ENCODE data around the gene PTPN22.

Gene PTPN22

DNA sequence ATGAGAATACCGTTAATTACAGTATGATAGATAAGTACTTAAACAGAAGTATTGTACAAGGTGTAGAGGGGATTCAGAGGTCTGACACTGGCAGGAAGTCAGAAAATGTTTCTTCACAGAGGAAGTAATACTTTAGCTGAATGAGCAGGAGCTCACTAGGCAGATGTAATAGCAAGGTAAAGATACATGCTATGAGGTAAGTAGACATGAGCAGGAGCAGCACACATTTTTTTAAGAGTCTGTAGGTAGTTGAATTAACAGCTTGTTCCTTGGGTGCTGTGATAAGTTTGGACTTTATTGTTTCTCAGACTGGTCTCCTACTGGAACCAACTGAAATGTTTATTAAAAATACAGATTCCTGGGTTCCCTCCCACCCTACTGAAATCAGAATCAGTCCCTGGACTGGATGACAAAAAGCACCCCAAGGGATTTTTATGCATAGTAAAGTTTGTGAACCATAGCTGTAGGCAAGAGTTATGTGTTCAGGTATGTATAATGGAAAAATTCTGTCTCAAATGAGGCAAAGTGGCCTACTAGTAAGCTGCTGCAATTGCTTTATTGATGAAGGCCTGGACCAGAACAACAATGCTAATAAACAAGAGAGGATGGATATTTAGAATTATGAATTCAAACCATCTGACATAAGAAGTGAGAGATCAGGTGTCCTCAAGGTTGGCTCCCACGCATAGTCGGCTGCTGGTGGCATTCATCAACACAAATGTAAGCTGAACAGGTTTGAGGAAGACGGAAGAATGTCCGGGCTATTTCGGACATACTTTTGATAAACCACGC lies 32.2 kb upstream of the PTPN22 start:
- Histone ChIP-seq H3K36me3 (ENCODE audit: control insufficient read depth, insufficient read depth, low read length) (peaks cover 3% of the 10 kb centered on the region), H3K9ac (ENCODE audit: low read depth, low read length) (no peak overlapping the region), H3K4me3 (ENCODE audit: low read depth, low read length) (peak overlapping the region; percentile 89), H3K9me3 (ENCODE audit: control insufficient read depth, insufficient read depth, low read length) (no peaks in the 10 kb centered on the region), H3K27me3 (ENCODE audit: control insufficient read depth, insufficient read depth, low read length) (no peaks in the 10 kb centered on the region), H3K4me1 (ENCODE audit: control insufficient read depth, insufficient read depth, low read length) (no peaks in the 10 kb centered on the region)

DNA sequence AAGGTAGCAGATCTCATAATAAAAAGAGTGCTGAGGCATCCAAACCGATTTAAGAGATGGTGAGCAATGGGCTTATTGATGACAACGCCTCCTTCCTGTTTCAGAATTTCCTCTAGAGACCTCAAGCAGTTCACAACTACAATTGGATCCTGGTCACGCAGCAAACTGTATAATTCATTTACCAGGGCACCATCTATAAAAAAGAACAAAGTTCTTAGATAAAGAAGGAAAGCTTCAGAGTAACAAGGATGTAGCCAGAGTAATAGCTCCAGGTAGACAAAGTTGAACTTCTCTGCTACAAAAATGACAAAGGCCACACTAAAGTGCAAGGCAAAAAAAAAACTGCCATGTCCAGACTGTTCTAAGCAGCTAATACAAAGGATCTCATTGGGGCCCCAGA lies 29.7 kb upstream of the PTPN22 start:
- Histone ChIP-seq H3K9ac (ENCODE audit: low read depth, low read length) (no peak overlapping the region), H3K4me1 (ENCODE audit: control insufficient read depth, insufficient read depth, low read length) (no peaks in the 10 kb centered on the region), H3K4me3 (ENCODE audit: low read depth, low read length) (no peak overlapping the region), H3K27me3 (ENCODE audit: control insufficient read depth, insufficient read depth, low read length) (no peaks in the 10 kb centered on the region), H3K36me3 (ENCODE audit: control insufficient read depth, insufficient read depth, low read length) (peaks cover 8% of the 10 kb centered on the region), H3K9me3 (ENCODE audit: control insufficient read depth, insufficient read depth, low read length) (no peaks in the 10 kb centered on the region)

DNA sequence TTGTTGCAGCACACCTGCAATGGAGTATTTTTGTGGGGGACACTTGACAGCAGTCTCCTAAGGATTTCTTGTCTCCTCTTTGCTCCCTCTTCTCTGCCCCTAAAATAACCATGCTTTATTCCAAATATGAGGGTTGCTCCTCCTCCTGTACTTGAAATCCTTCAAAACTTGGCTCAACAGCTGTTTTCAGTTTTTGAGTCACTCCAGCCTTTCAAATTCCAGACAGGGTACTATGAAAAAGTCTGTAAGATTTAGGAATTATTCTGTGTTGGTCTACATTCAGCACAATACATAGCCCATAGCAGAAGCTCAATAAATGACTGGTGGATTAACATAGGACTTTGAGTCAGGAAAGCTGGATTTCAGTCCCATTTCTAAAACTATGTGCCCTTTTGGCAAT lies 27.6 kb upstream of the PTPN22 start:
- Histone ChIP-seq H3K9ac (ENCODE audit: low read depth, low read length) (no peak overlapping the region), H3K36me3 (ENCODE audit: control insufficient read depth, insufficient read depth, low read length) (peaks cover 8% of the 10 kb centered on the region), H3K4me1 (ENCODE audit: control insufficient read depth, insufficient read depth, low read length) (no peaks in the 10 kb centered on the region), H3K9me3 (ENCODE audit: control insufficient read depth, insufficient read depth, low read length) (no peaks in the 10 kb centered on the region), H3K27me3 (ENCODE audit: control insufficient read depth, insufficient read depth, low read length) (no peaks in the 10 kb centered on the region), H3K4me3 (ENCODE audit: low read depth, low read length) (no peak overlapping the region)

DNA sequence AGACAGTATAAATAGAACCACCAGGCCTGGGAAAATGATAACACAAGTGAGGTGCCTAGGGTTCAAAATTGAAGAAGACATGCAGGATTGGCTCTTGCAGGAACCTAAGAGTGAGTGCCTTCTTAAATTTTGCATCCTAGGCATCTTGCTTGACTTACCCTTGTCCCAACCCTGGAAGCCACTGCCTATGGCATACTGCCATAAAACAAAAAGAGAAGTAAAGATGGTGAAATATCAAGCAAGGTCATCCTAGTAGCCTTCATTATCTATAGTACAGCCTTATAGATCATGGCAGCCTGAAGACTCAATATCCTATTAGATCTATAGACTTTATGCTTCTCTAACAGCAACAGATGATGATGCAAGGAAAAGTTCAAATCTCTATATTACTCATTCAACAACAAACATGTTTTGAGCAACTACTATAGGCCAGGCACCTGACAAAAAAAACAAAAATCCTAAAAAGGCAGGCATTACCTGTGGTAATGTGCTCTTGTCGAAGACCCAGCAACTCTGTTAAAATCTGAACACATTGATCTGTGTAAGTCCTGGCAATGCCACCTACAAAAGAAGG lies 26.8 kb upstream of the PTPN22 start:
- Histone ChIP-seq H3K9me3 (ENCODE audit: control insufficient read depth, insufficient read depth, low read length) (no peaks in the 10 kb centered on the region), H3K9ac (ENCODE audit: low read depth, low read length) (no peak overlapping the region), H3K4me3 (ENCODE audit: low read depth, low read length) (no peak overlapping the region), H3K27me3 (ENCODE audit: control insufficient read depth, insufficient read depth, low read length) (no peaks in the 10 kb centered on the region), H3K4me1 (ENCODE audit: control insufficient read depth, insufficient read depth, low read length) (no peaks in the 10 kb centered on the region), H3K36me3 (ENCODE audit: control insufficient read depth, insufficient read depth, low read length) (peaks cover 8% of the 10 kb centered on the region)

DNA sequence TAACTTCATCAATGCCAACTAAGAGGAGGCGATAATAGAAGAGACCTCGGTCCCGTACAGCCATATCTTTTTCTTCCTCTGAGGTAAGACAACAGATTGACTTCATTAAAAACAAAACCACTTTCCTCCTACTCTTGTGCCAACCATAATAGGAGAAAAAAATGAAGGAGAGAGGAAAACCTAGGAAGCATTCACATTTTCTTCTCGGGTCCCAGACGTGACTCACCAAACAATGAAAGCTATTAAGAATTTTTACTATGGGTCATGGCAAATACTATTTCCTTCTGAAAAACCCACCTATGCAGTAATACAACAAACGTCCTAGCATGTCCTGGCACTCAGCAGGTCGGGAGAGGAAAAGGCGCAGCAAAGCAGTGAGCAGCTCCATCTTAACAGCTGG lies 24.4 kb upstream of the PTPN22 start:
- no peaks in the 10 kb centered on the region for H3K9me3 ChIP-seq (ENCODE audit: control insufficient read depth, insufficient read depth, low read length)
- no peak overlapping the region for H3K4me3 ChIP-seq (ENCODE audit: low read depth, low read length)
- no peaks in the 10 kb centered on the region for H3K27me3 ChIP-seq (ENCODE audit: control insufficient read depth, insufficient read depth, low read length)
- peaks cover 5% of the 10 kb centered on the region for H3K36me3 ChIP-seq (ENCODE audit: control insufficient read depth, insufficient read depth, low read length)
- no peak overlapping the region for H3K9ac ChIP-seq (ENCODE audit: low read depth, low read length)
- H3K4me1 ChIP-seq (ENCODE audit: control insufficient read depth, insufficient read depth, low read length), result no peaks in the 10 kb centered on the region

DNA sequence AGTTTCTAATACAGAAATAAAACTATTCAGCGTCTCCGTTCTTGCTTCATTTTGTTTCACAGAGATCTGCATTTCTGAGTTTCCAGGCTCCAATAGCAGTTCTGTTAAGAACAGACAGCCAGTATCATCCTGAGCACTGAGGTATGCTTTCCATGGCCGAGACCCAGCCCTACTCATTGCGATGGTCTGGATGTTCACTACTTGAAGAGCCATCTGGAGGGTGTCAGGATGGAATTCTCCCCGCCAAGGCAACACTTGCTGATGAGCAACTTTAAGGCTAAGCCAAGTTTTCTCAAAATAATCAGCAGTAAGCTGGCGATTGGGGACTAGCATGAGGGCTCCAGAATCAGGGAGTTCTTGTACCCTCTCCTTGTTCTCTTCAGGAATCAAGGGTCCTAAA lies 23.6 kb upstream of the PTPN22 start:
- no peak overlapping the region for H3K9ac ChIP-seq (ENCODE audit: low read depth, low read length)
- H3K27me3 ChIP-seq (ENCODE audit: control insufficient read depth, insufficient read depth, low read length), result no peaks in the 10 kb centered on the region
- peaks cover 5% of the 10 kb centered on the region for H3K36me3 ChIP-seq (ENCODE audit: control insufficient read depth, insufficient read depth, low read length)
- H3K9me3 ChIP-seq (ENCODE audit: control insufficient read depth, insufficient read depth, low read length), result no peaks in the 10 kb centered on the region
- no peak overlapping the region for H3K4me3 ChIP-seq (ENCODE audit: low read depth, low read length)
- H3K4me1 ChIP-seq (ENCODE audit: control insufficient read depth, insufficient read depth, low read length), result no peaks in the 10 kb centered on the region

DNA sequence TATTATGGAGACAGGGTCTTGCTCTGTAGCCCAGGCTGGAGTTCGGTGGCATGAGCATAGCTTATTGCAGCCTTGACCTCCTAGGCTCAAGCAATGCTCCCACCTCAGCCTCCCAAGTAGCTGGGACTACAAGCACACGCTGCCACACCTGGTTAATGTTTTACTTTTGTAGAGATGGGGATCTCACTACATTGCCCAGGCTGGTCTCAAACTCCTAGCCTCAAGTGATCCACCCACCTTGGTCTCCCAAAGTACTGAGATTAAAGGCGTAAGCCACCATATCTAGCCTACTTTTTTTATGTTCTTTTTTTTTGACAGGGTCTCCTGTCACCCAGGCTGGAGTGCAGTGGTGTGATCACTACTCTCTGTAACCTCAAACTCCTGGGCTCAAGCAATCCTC lies 21.8 kb upstream of the PTPN22 start:
- Histone ChIP-seq H3K9ac (ENCODE audit: low read depth, low read length) (no peak overlapping the region), H3K4me1 (ENCODE audit: control insufficient read depth, insufficient read depth, low read length) (no peaks in the 10 kb centered on the region), H3K27me3 (ENCODE audit: control insufficient read depth, insufficient read depth, low read length) (no peaks in the 10 kb centered on the region), H3K36me3 (ENCODE audit: control insufficient read depth, insufficient read depth, low read length) (peaks cover 5% of the 10 kb centered on the region), H3K4me3 (ENCODE audit: low read depth, low read length) (no peak overlapping the region), H3K9me3 (ENCODE audit: control insufficient read depth, insufficient read depth, low read length) (no peaks in the 10 kb centered on the region)

DNA sequence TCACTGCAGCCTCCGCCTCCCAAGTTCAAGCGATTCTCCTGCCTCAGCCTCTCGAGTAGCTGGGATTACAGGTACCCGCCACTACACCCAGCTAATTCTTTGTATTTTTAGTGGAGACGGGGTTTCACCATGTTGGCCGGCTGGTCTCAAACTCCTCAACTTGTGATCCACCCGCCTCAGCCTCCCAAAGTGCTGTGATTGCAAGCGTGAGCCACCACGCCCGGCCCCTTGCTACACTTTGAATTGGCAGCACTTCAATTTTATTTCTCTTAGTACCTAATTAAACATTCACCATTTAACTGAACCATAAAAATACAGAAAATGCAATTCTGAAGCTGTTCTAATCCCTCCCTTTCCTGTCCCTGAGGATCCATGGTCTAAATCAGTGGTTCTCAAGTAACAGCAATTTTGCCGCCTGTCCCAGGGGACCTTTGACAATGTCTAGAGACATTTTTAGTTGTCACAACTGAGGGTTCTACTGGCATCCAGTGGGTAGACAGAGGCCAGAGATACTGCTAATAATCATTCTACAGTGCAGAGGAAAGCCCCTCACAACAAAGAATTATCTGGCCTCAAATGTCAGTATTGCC lies 20.2 kb upstream of the PTPN22 start:
- no peak overlapping the region for H3K4me3 ChIP-seq (ENCODE audit: low read depth, low read length)
- H3K9me3 ChIP-seq (ENCODE audit: control insufficient read depth, insufficient read depth, low read length), result no peaks in the 10 kb centered on the region
- no peaks in the 10 kb centered on the region for H3K4me1 ChIP-seq (ENCODE audit: control insufficient read depth, insufficient read depth, low read length)
- no peaks in the 10 kb centered on the region for H3K36me3 ChIP-seq (ENCODE audit: control insufficient read depth, insufficient read depth, low read length)
- H3K9ac ChIP-seq (ENCODE audit: low read depth, low read length), result no peak overlapping the region
- no peaks in the 10 kb centered on the region for H3K27me3 ChIP-seq (ENCODE audit: control insufficient read depth, insufficient read depth, low read length)

DNA sequence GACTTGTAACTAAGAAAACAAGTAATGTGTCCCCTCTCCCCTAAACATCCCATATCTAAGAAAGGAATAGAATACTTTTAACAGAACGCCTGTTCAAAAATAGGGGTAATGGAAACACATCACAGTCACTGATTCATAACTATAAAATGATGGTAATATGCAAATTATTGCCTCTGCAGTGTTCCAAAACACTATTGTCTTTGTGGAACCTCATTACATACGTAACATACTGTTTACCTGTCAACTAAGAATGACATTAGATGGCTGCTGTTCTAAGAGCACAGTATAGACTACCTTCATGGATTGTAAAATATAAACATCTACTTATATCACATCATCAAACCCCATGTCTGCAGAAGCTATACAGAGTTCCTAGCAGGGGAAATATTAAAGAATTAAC lies 19.3 kb upstream of the PTPN22 start:
- Histone ChIP-seq H3K4me1 (ENCODE audit: control insufficient read depth, insufficient read depth, low read length) (no peaks in the 10 kb centered on the region), H3K9me3 (ENCODE audit: control insufficient read depth, insufficient read depth, low read length) (no peaks in the 10 kb centered on the region), H3K27me3 (ENCODE audit: control insufficient read depth, insufficient read depth, low read length) (no peaks in the 10 kb centered on the region), H3K9ac (ENCODE audit: low read depth, low read length) (no peak overlapping the region), H3K36me3 (ENCODE audit: control insufficient read depth, insufficient read depth, low read length) (no peaks in the 10 kb centered on the region), H3K4me3 (ENCODE audit: low read depth, low read length) (no peak overlapping the region)

DNA sequence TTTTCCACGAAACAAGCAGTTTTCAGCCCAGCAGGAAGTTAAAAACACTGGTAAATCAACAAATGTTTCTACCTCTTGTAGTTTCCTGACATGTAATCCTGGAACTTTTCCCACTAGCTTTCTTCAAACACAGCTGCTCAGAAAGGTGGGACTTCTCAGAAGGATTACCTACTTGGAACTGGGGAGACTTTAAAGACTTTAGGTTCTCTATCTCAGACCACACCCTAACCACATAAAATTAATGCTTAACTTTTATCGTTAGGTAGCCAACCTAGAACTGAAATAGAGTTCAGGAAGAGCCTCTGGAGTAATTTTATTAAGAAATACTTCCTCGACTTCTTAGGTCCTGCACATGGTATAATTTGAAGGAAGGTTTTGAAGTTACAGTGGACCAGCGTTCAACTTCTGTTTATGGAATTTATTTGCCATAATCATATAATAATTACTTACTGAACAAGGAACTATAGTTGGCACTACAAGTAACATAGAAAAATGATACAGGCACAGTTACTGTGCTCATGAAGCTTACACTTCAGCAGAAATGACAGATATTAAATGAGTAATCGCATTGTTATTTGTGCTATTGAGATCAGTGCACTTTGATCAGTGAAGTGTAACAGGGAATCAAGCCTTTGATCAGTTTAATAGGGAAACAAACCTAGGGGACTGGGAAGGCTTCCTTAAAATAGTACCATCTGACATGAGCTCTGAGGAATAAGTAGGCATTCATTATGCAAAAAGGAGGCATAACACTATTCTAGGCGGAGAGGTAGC lies 16.1 kb upstream of the PTPN22 start, which contains the start of gene BCL2L15:
TSS of gene BCL2L15 (minus strand) at position 180 of the 774 bp plus-strand sequence. CDS start 206 bp downstream, outside the sequence.
- no peaks in the 10 kb centered on the region for H3K4me1 ChIP-seq (ENCODE audit: control insufficient read depth, insufficient read depth, low read length)
- H3K27me3 ChIP-seq (ENCODE audit: control insufficient read depth, insufficient read depth, low read length), result no peaks in the 10 kb centered on the region
- H3K9ac ChIP-seq (ENCODE audit: low read depth, low read length), result no peak within 1 kb of the TSS
- H3K9me3 ChIP-seq (ENCODE audit: control insufficient read depth, insufficient read depth, low read length), result no peaks in the 10 kb centered on the region
- H3K4me3 ChIP-seq (ENCODE audit: low read depth, low read length), result no peak within 1 kb of the TSS
- H3K36me3 ChIP-seq (ENCODE audit: control insufficient read depth, insufficient read depth, low read length), result no peaks in the 10 kb centered on the region

DNA sequence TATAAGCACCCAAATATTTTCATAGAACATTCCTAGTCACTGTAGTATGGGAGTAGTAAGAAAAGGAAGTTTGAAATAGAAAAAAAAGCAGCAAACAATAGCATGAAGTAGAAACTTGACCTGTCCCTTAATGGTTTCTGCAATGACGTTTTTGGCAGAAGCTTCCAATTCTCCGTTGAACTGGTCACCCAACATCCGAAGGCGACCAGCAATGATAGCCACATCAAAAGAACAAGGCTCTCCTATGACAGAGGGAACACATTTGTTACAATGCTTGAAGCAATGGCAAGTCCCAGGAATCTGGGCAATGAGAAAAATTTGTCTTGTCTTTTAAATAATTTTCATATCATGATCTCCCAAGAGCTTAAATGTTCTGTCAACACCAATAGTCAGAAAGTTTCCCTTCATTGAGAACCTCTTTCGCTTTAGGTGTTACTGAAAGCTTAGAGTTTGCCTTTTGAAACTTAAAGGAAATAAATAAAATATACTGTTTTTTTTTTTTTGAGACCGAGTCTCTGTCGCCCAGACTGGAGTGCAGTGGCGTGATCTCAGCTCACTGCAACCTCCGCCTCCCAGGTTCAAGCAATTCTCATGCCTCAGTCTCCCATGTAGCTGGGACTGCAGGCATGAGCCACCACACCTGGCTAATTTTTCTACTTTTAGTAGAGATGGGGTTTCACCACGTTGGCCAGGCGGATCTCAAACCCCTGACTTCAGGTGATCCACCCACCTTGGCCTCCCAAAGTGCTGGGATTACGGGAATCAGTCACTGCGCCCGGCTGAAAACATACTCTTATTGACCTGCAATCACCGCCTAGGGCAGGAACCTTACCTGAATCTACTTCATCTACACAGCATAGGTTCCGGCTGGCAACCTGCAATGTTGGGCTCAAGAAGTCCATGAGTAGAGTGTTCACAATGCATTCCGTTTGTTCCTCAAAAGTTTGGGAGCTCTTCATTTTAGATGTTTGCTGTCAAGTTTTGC lies 15.2 kb upstream of the PTPN22 start:
- Histone ChIP-seq H3K9me3 (ENCODE audit: control insufficient read depth, insufficient read depth, low read length) (no peaks in the 10 kb centered on the region), H3K4me3 (ENCODE audit: low read depth, low read length) (no peak overlapping the region), H3K27me3 (ENCODE audit: control insufficient read depth, insufficient read depth, low read length) (no peaks in the 10 kb centered on the region), H3K4me1 (ENCODE audit: control insufficient read depth, insufficient read depth, low read length) (no peaks in the 10 kb centered on the region), H3K9ac (ENCODE audit: low read depth, low read length) (no peak overlapping the region), H3K36me3 (ENCODE audit: control insufficient read depth, insufficient read depth, low read length) (no peaks in the 10 kb centered on the region)
